ENCODE results near the gene ZNF229.

ZNF229 gene

DNA sequence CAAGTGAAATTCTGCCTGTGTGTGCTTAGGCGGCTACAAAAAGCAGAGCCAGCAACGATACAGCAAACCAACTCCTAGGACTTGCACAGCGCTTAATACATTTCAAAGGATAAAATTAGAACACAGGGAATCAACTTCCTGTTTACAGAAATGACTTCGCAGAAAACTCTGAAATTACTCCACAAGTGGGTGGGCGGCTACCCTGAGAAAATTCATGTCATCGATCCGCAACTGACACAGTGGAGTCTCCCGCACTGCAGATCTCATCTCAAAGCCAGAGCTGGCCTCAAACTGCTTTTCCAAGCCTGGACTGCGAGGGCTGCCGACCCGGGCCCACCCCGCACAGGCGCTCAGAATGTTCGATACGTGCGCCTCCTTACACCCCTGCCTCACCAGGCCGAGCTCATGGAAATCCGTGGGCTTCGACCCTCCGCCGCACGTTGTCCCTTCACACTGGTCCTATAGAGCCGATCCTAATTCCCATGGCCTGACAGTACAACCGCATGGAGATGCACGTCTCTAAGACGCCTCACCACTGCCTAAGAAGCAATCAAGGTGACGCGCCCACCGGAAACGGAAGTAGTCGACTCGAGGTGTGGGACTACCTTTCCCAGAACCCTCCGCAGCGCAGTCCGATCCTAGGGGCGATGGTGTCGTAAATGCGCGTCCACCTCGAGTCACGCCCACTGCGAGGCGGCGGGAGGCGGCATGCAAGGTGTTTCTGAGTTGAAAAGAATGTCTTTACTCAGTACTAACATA is at the start of gene ZNF229:
TSS of gene ZNF229 (minus strand) at position 557 of the 759 bp plus-strand sequence. CDS start 5,625 bp downstream, outside the sequence.
- TF ChIP-seq, protein P1, sequence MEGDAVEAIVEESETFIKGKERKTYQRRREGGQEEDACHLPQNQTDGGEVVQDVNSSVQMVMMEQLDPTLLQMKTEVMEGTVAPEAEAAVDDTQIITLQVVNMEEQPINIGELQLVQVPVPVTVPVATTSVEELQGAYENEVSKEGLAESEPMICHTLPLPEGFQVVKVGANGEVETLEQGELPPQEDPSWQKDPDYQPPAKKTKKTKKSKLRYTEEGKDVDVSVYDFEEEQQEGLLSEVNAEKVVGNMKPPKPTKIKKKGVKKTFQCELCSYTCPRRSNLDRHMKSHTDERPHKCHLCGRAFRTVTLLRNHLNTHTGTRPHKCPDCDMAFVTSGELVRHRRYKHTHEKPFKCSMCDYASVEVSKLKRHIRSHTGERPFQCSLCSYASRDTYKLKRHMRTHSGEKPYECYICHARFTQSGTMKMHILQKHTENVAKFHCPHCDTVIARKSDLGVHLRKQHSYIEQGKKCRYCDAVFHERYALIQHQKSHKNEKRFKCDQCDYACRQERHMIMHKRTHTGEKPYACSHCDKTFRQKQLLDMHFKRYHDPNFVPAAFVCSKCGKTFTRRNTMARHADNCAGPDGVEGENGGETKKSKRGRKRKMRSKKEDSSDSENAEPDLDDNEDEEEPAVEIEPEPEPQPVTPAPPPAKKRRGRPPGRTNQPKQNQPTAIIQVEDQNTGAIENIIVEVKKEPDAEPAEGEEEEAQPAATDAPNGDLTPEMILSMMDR (IDR thresholded peaks at IDR 0.05) = no peak

GRCh38 chr19:44496711-44497110 is 48.4 kb upstream of the ZNF229 start:
- TF ChIP-seq, protein P1 (IDR thresholded peaks at IDR 0.05) = no peak

- TF ChIP-seq, protein P1 (IDR thresholded peaks at IDR 0.05) = no peak
Measured at GRCh38 chr19:44476559-44477408, 28.5 kb upstream of the ZNF229 start.

- TF ChIP-seq, protein P1 (IDR thresholded peaks at IDR 0.05) = no peak
Measured at GRCh38 chr19:44455100-44455499, 6.8 kb upstream of the ZNF229 start.

GRCh38 chr19:44452367-44452766 is 4.1 kb upstream of the ZNF229 start:
- TF ChIP-seq, protein P1 (IDR thresholded peaks at IDR 0.05) = no peak

DNA sequence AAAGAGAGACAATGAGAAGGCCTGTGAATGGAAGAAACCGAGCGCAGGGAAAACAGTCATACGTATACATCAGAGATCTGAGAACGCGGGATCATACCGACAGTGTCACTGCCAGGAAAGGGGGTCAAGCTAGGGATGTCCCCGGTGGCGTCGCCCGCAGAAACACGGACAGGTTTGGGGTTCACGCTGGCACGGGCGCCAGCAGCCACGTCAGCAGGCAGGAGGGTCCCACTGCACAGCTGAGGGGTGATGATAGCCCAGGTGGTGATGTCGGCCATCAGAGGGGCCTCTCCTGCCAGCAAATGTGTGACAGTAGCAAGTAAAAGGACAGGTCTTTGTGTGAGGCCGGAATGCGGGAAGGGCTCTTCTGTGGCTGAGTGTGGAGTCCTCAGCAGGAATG is 3.4 kb upstream of the ZNF229 start:
- TF ChIP-seq, protein P1 (IDR thresholded peaks at IDR 0.05) = no peak

- TF ChIP-seq, protein P1 (IDR thresholded peaks at IDR 0.05) = no peak
Measured at GRCh38 chr19:44438441-44438840, 9.8 kb downstream of the ZNF229 start.
